Activated naive CD8-positive, alpha-beta T cell (primary cell): ENCODE results near the gene HTR3C.
A peak's percentile ranks its signal among the peaks of the same experiment; 100 is the strongest.
"Not testable (repeated sequence)": the region's sequence is repeated elsewhere in the genome, so short reads cannot be mapped to it uniquely, and the experiment has no call there.

Experiments
- H3K27ac Mint-ChIP-seq: one replicate; pipeline ENCODE4 v1.8.0; 2021; ENCODE audit warnings: mixed read lengths
- H3K27me3 Mint-ChIP-seq: one replicate; pipeline ENCODE4 v1.8.0; 2021; ENCODE audit warnings: mixed read lengths
- H3K36me3 Mint-ChIP-seq: one replicate; pipeline ENCODE4 v1.8.0; 2021; ENCODE audit warnings: mixed read lengths
- H3K4me1 Mint-ChIP-seq: one replicate; pipeline ENCODE4 v1.8.0; 2021; ENCODE audit warnings: low read depth, mixed read lengths
- H3K4me3 Mint-ChIP-seq: one replicate; pipeline ENCODE4 v1.8.0; 2021; ENCODE audit warnings: mild to moderate bottlenecking, mixed read lengths
- H3K9me3 Mint-ChIP-seq: one replicate; pipeline ENCODE4 v1.8.0; 2021; ENCODE audit warnings: low read depth, mixed read lengths

Gene HTR3C

DNA sequence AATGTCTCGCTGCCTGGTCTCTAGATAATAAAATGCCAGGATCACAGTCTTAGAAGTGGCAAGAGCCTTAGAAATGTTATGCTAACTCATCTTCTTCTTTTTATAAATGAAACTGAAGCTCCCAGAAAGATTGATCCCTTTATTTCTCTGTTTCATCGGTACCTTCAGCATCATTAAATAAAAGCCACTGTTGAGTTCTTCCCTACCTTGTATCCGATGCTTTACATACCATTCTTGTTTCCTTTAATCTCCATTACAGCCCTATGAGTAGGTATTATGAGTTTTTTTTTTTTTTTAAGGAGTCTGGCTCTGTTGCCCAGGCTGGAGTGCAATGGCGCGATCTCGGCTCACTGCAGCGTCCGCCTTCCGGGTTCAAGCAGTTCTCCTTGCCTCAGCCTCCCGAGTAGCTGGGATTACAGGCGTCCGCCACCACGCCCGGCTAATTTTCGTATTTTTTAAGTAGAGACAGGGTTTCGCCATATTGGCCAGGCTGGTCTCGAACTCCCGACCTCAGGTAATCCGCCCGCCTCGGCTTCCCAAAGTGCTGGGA is 34.3 kb upstream of the HTR3C start:
- Mint-ChIP-seq H3K4me1 (peaks cover 26% of the 10 kb centered on the region), H3K4me3 (peak overlapping the region; percentile 98), H3K27me3 (peaks cover 4% of the 10 kb centered on the region), H3K36me3 (peaks cover 1% of the 10 kb centered on the region), H3K27ac (peak overlapping the region; percentile 22), H3K9me3 (no peaks in the 10 kb centered on the region)

DNA sequence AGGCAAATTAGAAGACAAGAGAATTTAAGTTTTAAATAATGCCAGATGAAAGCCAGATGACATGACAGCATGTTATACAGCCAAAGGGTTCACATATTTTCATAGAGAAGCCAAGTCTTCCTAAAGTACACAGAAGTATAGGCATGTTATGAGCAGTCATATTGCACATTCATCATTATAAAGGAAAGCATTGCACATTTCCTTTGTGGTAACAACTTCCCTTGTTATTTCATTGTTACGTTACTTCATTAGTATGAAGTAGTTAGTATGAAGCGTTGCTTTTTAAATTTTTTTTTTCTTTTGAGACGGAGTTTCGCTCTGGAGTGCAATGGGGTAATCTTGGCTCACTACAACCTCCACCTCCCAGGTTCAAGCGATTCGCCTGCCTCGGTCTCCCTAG is 30.5 kb upstream of the HTR3C start:
- H3K4me3 Mint-ChIP-seq, result no peak overlapping the region
- no peaks in the 10 kb centered on the region for H3K36me3 Mint-ChIP-seq
- no peaks in the 10 kb centered on the region for H3K9me3 Mint-ChIP-seq
- H3K27me3 Mint-ChIP-seq, result peaks cover 4% of the 10 kb centered on the region
- peaks cover 9% of the 10 kb centered on the region for H3K4me1 Mint-ChIP-seq
- H3K27ac Mint-ChIP-seq, result no peak overlapping the region

DNA sequence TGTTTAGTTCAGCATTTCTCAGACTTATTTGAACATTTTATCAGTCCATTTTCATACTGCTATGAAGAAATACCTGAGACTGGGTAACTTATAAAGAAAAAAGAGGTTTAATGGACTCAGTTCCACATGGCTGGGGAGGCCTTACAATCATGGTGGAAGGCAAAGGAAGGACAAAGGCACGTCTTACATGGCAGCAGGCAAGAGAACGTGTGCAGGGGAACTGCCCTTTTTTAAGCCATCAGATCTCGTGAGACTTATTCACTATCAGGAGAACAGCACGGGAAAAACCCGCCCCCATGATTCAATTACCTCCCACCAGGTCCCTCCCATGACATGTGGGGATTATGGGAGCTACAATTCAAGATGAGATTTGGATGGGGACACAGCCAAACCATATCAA is 27.6 kb upstream of the HTR3C start:
- H3K4me1 Mint-ChIP-seq, H3K27me3 Mint-ChIP-seq, H3K27ac Mint-ChIP-seq, H3K4me3 Mint-ChIP-seq, H3K9me3 Mint-ChIP-seq, H3K36me3 Mint-ChIP-seq: not testable (repeated sequence)

DNA sequence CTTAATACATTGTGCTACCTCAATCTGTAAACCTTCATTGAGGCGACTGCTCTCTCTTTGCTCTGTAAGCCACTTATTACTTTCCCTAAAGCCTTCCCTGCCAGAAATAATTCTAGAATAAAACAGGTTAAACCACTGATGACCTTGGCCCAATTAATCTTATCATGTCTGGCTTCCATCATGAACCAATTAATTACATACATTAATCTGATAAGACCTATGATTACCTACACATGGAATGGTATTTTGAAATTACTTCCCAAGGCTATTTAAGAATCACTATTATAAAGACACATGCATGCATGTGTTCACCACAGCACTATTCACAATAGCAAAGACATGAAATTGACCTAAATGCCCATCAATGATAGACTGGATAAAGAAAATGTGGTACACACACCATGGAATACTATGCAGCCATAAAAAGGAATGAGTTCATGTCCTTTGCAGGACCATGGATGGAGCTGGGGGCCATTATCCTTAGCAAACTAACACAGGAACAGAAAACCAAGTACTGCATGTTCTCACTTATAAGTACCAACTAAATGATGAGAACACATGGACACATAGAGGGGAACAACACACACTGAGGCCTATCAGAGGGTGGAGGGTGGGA is 24.5 kb upstream of the HTR3C start:
- not testable (repeated sequence) for H3K4me1 Mint-ChIP-seq, H3K27ac Mint-ChIP-seq, H3K9me3 Mint-ChIP-seq, H3K27me3 Mint-ChIP-seq, H3K4me3 Mint-ChIP-seq, H3K36me3 Mint-ChIP-seq

DNA sequence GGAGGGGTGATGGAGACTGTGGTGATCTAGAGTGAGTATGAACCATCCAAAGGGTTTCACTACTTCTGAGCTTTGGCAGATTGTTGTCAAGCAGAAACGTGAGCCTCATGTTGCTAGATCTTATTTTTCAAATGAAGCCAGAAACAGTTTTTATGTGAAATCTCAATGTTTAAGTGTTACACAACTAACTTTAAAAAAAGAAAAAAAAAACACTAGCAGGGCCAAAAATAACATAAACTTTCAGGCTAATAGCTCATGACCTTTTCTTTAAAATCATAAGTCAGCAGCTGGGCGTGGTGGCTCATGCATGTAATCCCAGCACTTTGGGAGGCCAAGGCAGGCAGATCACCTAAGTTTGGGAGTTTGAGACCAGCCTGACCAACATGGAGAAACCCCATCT is 23.4 kb upstream of the HTR3C start:
- peaks cover 2% of the 10 kb centered on the region for H3K27me3 Mint-ChIP-seq
- H3K4me3 Mint-ChIP-seq, result no peak overlapping the region
- H3K36me3 Mint-ChIP-seq, result no peaks in the 10 kb centered on the region
- H3K4me1 Mint-ChIP-seq, result no peaks in the 10 kb centered on the region
- no peak overlapping the region for H3K27ac Mint-ChIP-seq
- H3K9me3 Mint-ChIP-seq, result no peaks in the 10 kb centered on the region

DNA sequence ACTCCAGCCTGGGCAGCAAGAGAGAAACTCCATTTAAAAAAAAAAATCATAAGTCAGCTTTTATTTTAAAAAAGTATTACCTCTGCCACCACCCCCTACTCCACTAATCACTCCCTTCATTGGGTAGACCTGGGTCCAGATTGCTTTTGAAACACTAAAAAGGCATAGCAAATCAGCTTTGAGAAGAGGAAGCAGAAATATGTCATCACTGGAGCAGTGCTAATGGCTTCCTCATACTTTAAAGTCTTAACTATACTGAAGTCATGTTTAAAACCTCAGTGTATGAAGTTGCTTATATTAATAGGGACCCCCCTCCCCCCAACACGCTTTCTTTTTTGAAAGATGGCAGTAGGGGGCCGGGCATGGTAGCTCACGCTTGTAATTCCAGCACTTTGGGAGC is 22.3 kb upstream of the HTR3C start:
- peaks cover 2% of the 10 kb centered on the region for H3K27me3 Mint-ChIP-seq
- H3K36me3 Mint-ChIP-seq, result no peaks in the 10 kb centered on the region
- H3K4me3 Mint-ChIP-seq, result no peak overlapping the region
- H3K9me3 Mint-ChIP-seq, result no peaks in the 10 kb centered on the region
- H3K27ac Mint-ChIP-seq, result no peak overlapping the region
- no peaks in the 10 kb centered on the region for H3K4me1 Mint-ChIP-seq

DNA sequence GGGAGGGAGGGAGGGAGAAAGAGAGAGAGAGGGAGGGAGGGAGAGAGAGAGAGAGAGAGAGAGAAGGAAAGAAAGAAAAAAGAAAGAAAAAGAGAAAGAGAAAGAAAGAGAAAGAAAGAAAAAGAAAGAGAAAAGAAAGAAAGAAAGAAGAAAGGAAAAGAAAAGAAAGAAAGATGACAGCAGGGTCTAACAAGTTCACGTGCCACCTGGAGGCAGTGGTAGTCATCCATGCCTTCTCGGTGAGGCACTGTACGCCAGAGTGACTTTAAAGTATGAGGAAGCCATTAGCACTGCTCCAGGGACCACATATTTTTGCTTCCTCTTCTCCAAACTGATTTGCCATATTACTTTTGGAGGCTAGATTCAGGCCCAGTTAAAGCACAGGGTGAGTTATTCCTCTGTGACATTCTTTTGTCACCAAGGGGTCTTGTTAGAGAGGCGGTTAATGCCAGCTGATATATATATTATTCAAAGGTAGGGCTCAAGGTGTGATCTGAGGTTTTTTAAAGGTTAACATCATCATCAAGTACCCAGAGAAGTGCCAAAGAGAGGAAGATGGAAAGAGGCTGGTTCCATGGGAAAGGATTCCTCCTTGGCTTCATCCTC is 21.6 kb upstream of the HTR3C start, which contains the start of gene HTR3D:
HTR3D (plus strand) TSS at position 556 of the 606 bp plus-strand sequence; CDS start at position 556, 0 bp downstream.
- no peaks in the 10 kb centered on the region for H3K9me3 Mint-ChIP-seq
- no peaks in the 10 kb centered on the region for H3K4me1 Mint-ChIP-seq
- no peak within 1 kb of the TSS for H3K4me3 Mint-ChIP-seq
- no peak within 1 kb of the TSS for H3K27ac Mint-ChIP-seq
- peaks cover 2% of the 10 kb centered on the region for H3K27me3 Mint-ChIP-seq
- H3K36me3 Mint-ChIP-seq, result no peaks in the 10 kb centered on the region

DNA sequence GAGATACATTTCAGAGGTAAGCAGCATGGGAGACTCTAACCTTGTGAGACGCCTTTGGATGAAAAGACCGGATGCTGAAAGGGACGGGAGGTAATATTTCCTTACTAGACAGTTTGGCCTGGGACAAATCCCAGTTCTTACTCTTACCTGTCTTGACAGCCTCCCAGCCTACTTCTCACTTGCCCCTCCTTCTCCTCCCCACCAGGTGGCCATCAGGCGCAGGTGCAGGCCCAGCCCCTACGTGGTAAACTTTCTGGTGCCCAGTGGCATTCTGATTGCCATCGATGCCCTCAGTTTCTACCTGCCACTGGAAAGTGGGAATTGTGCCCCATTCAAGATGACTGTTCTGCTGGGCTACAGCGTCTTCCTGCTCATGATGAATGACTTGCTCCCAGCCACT is 15.0 kb upstream of the HTR3C start:
- no peaks in the 10 kb centered on the region for H3K36me3 Mint-ChIP-seq

DNA sequence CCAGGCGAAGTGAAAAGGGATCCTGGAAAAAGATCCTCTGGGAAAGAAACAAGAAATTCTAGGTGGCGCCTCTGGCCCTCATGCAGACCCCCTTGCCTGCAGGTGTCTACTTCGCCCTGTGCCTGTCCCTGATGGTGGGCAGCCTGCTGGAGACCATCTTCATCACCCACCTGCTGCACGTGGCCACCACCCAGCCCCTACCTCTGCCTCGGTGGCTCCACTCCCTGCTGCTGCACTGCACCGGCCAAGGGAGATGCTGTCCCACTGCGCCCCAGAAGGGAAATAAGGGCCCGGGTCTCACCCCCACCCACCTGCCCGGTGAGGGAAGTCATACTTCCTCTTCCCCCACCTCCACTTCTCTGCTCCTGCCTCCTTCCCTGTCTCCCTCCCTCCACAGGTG is 14.5 kb upstream of the HTR3C start:
- not testable (repeated sequence) for H3K4me1 Mint-ChIP-seq, H3K27ac Mint-ChIP-seq, H3K9me3 Mint-ChIP-seq, H3K36me3 Mint-ChIP-seq, H3K4me3 Mint-ChIP-seq, H3K27me3 Mint-ChIP-seq

More for the DNA sequence above, 15.0 kb upstream of the HTR3C start:
- Mint-ChIP-seq H3K4me3 (no peak overlapping the region), H3K27me3 (no peaks in the 10 kb centered on the region), H3K9me3 (no peaks in the 10 kb centered on the region), H3K27ac (no peak overlapping the region), H3K4me1 (no peaks in the 10 kb centered on the region)

DNA sequence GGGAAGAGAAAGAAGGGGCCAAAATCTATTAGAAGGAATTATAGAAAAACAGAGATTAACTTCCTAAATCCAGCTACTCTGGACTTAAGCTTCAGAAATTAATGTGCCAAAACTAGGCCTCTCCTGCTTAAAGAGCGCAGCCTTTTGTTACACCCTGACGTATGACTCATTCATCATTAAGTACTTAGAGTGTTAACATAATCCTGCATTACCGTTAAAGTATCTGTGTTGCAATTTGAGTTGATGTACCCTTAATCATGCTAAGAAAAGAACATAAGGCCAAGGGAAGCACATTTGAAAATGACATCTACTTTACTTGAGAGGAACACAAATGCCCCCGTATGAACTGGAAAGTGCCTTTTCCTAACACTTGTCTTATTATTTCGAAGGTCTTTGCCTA is 13.4 kb upstream of the HTR3C start:
- no peaks in the 10 kb centered on the region for H3K36me3 Mint-ChIP-seq
- H3K27ac Mint-ChIP-seq, result no peak overlapping the region
- no peak overlapping the region for H3K4me3 Mint-ChIP-seq
- H3K9me3 Mint-ChIP-seq, result no peaks in the 10 kb centered on the region
- H3K27me3 Mint-ChIP-seq, result no peaks in the 10 kb centered on the region
- H3K4me1 Mint-ChIP-seq, result no peaks in the 10 kb centered on the region

DNA sequence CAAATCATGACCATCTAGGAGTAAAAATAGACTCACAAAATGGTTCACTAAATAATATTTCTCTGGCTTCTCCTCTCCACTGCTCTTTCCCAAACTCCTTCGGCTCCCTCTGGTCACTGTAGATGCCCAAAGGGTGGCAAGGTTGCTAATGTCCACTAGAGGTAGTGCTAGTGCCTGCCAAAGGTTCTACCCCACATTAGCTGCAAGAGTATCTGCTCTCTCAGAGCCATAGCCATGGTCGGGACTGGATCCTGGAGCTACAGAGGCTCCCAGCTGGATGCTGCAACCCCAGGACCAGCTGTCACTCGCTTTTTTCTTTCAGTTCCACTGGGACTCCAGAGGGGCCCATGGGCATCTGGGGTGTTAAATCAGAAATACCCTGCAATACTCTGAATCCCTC is 12.8 kb upstream of the HTR3C start:
- no peaks in the 10 kb centered on the region for H3K9me3 Mint-ChIP-seq
- H3K27me3 Mint-ChIP-seq, result no peaks in the 10 kb centered on the region
- H3K4me1 Mint-ChIP-seq, result no peaks in the 10 kb centered on the region
- no peak overlapping the region for H3K4me3 Mint-ChIP-seq
- no peaks in the 10 kb centered on the region for H3K36me3 Mint-ChIP-seq
- H3K27ac Mint-ChIP-seq, result no peak overlapping the region

DNA sequence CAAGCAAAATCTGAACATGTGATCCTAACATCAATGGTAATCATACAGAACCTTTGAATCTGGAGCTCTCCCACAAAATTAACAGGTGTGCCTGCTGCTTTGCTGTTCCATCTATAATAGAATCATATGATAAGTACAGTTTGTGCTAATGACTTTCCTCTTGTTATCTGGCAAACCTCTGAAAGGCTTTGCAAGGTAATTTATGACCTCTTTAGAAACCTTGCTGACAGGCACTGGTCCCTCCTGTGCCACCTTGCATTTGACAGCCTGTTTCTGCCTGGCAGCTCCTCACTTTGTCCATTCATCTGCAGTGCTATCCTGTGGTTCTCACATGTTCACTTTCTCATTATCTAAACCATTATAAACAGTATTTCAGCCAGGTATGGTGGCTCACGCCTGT is 10.2 kb upstream of the HTR3C start:
- H3K4me1 Mint-ChIP-seq, result no peaks in the 10 kb centered on the region
- no peak overlapping the region for H3K4me3 Mint-ChIP-seq
- no peak overlapping the region for H3K27ac Mint-ChIP-seq
- no peaks in the 10 kb centered on the region for H3K36me3 Mint-ChIP-seq
- H3K27me3 Mint-ChIP-seq, result peaks cover 3% of the 10 kb centered on the region
- no peaks in the 10 kb centered on the region for H3K9me3 Mint-ChIP-seq

DNA sequence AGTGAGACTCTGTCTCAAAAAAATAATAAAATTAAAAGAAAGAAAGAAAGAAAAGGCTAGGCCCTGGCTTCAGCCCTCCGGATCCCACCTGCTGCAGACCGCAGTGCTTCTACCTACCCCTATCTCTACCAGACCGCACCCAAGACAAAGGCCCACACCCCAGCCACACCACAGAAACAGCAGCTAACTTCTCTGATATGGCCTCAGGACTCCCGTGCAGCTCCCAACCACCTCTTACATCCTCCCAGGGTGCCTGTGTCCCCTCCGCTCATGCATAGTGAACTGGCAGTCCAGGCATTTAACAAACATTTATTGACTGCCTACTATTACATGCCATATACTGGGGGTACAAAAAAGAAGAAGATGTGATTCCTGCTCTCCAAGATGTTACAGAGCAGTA is 6.9 kb upstream of the HTR3C start:
- Mint-ChIP-seq H3K36me3 (no peaks in the 10 kb centered on the region), H3K27ac (no peak overlapping the region), H3K27me3 (peaks cover 3% of the 10 kb centered on the region), H3K4me1 (no peaks in the 10 kb centered on the region), H3K9me3 (no peaks in the 10 kb centered on the region), H3K4me3 (no peak overlapping the region)

DNA sequence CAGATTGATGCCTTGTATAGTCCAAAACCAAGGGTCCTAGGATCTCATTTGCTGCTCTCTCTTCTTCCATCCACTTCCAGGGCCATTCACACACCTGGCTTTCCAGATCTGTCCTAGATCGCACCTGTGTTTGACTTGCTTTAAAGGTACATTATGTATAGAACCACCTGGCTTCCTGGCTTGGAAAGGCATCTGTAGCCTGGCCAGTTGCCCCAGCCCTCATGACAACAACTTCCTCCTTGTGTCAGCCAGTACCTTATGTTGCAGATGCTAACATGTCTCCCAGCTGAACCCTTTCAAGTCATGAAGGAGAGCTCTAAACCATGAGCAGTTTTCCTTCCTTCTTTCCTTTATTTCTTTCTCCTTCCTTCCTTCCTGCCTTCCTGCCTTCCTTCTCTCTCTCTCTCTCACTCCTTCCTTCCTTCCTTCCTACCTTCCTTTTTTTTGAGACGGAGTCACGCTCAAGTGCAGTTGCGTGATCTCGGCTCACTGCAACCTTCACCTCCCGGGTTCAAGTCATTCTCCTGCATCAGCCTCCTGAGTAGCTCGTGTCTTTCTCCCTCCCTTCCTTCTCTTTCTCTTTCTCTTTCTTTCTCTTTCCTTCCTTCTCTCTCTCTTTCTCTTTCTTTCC is 2.5 kb upstream of the HTR3C start:
- Mint-ChIP-seq H3K4me1 (no peaks in the 10 kb centered on the region), H3K27me3 (peaks cover 3% of the 10 kb centered on the region), H3K9me3 (no peaks in the 10 kb centered on the region), H3K36me3 (no peaks in the 10 kb centered on the region), H3K4me3 (no peak overlapping the region), H3K27ac (no peak overlapping the region)

DNA sequence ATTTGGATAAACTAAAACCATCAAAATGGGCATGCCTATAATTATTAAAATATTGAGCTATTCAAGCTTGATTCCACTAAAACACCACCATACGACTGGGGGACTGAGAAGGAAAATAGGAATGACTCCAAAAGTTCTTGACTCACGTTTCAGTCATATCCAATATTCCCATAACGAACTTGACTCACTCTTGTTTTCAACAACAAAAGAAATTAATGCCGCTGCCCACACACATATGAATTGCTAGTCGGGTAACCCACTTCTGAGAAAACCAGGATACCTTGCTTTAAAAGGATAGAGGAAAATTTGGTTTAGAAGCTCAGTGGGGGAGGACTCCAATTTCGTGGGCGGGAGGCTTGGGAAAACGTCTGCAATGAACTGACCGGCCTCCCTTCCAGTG is 5.2 kb downstream of the HTR3C start:
- no peaks in the 10 kb centered on the region for H3K36me3 Mint-ChIP-seq
- no peaks in the 10 kb centered on the region for H3K9me3 Mint-ChIP-seq
- H3K4me1 Mint-ChIP-seq, result no peaks in the 10 kb centered on the region
- H3K27ac Mint-ChIP-seq, result no peak overlapping the region
- no peaks in the 10 kb centered on the region for H3K27me3 Mint-ChIP-seq
- no peak overlapping the region for H3K4me3 Mint-ChIP-seq

DNA sequence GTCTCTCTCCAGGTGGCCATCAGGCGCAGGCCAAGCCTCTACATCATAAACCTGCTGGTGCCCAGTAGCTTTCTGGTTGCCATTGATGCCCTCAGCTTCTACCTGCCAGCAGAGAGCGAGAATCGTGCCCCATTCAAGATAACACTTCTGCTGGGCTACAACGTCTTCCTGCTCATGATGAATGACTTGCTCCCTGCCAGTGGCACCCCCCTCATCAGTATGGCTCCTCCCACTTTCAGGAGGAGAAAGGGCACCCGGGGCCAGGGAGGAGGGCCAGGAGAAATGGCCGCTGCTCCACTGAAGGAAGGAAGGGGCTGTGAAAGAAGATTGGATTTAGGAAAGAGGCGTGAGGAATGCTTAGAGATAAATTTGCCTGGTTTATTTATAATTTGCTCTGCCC is 6.6 kb downstream of the HTR3C start:
- Mint-ChIP-seq H3K4me3 (no peak overlapping the region), H3K27ac (no peak overlapping the region), H3K9me3 (no peaks in the 10 kb centered on the region), H3K4me1 (no peaks in the 10 kb centered on the region), H3K36me3 (no peaks in the 10 kb centered on the region), H3K27me3 (no peaks in the 10 kb centered on the region)
